Suprapubic skin (tissue), 4 donors: ENCODE results near the gene FPGS. TPM values are rescaled to one million over a fixed set of nuclear protein-coding genes. Genes with fewer than 3 reads are reported as not detected.

Experiments
- DNase-seq, 2 donors: peaks; one replicate each; pipeline ENCODE4 v3.0.0-alpha.2; 2019; ENCODE audit warnings: low spot score in 2 of 2
- H3K27ac ChIP-seq: fragments of 200-600 bp; sonication (generic); one replicate; pipeline ENCODE4 v1.5.1; 2019
- H3K27me3 ChIP-seq: fragments of 200-600 bp; sonication (generic); one replicate; pipeline ENCODE4 v1.5.1; 2019
- H3K36me3 ChIP-seq: fragments of 200-600 bp; sonication (generic); one replicate; pipeline ENCODE4 v1.5.1; 2019
- H3K4me1 ChIP-seq: fragments of 200-600 bp; sonication (generic); one replicate; pipeline ENCODE4 v1.5.1; 2019
- H3K4me3 ChIP-seq: fragments of 200-600 bp; sonication (generic); one replicate; pipeline ENCODE4 v1.5.1; 2019; ENCODE audit warnings: mild to moderate bottlenecking
- H3K9me3 ChIP-seq: fragments of 200-600 bp; sonication (generic); one replicate; pipeline ENCODE4 v1.5.1; 2019
- CTCF ChIP-seq, 2 donors: fragments of 200-600 bp in 1 of 2; fragments of 450-650 bp in 1 of 2; sonication (generic) in 1 of 2; IDR thresholded peaks; one replicate each; pipeline ENCODE4 v1.5.1; 2016 to 2019; ENCODE audit warnings: antibody characterized with exemption in 2 of 2, mild to moderate bottlenecking in 1 of 2, moderate library complexity in 1 of 2
- EP300 ChIP-seq: sonication (generic); formaldehyde crosslinking; IDR thresholded peaks from one replicate; pipeline ENCODE4 v1.6.1; 2017; ENCODE audit warnings: antibody characterized with exemption
- POLR2A ChIP-seq, 2 donors: fragments of 450-650 bp; IDR thresholded peaks; one replicate each; pipeline ENCODE4 v1.6.1; 2017; ENCODE audit warnings: antibody characterized with exemption in 2 of 2, mild to moderate bottlenecking in 2 of 2, moderate library complexity in 2 of 2
- POLR2AphosphoS5 ChIP-seq, 3 donors: sonication (generic); formaldehyde crosslinking; IDR thresholded peaks; one replicate each; pipeline ENCODE4 v1.6.1; 2017; ENCODE audit warnings: antibody characterized with exemption in 3 of 3
- WGBS: methylation state at CpG from one replicate; pipeline ENCODE4 v1.1.5; 2018; 5-methylcytosine and 5-hydroxymethylcytosine counted together
- total RNA-seq, 4 donors: library from RNA; depleted of rRNA; stranded (reverse); fragments of >200 nt; gene quantifications; one replicate each; pipeline ENCODE4 v1.1.0, GENCODE V29; 2016

FPGS gene
- total RNA-seq, 4 donors from 2014 or later: 22.9 to 50.3 (median 28.3) TPM

- DNase-seq: no peak
- H3K27ac ChIP-seq: no peak overlapping the region
- no peak overlapping the region for H3K4me3 ChIP-seq
- peaks cover 71% of the 10 kb centered on the region for H3K36me3 ChIP-seq
- H3K4me1 ChIP-seq: no peaks in the 10 kb centered on the region
- TF ChIP-seq EP300: no peak
- TF ChIP-seq POLR2AphosphoS5 (IDR thresholded peaks at IDR 0.05): no peak
- TF ChIP-seq POLR2A (IDR thresholded peaks at IDR 0.05): no peak
- TF ChIP-seq CTCF (IDR thresholded peaks at IDR 0.05): no peak
- 87% methylated on average over 14 of the region's 17 CpGs for WGBS
- no peaks in the 10 kb centered on the region for H3K27me3 ChIP-seq
- no peaks in the 10 kb centered on the region for H3K9me3 ChIP-seq
These were observed 15.3 kb downstream of the FPGS start for GRCh38 chr9:127817881-127818434.

- Histone ChIP-seq H3K27ac (no peak overlapping the region), H3K27me3 (no peaks in the 10 kb centered on the region), H3K36me3 (peaks cover 65% of the 10 kb centered on the region), H3K4me1 (no peaks in the 10 kb centered on the region), H3K4me3 (no peak overlapping the region), H3K9me3 (no peaks in the 10 kb centered on the region)
- WGBS: 97% methylated on average over 11 of the region's 11 CpGs
- no peak for DNase-seq
- TF ChIP-seq CTCF (IDR thresholded peaks at IDR 0.05) (no peak), POLR2AphosphoS5 (IDR thresholded peaks at IDR 0.05) (no peak), POLR2A (IDR thresholded peaks at IDR 0.05) (no peak), EP300 (no peak)
These were observed 15.9 kb downstream of the FPGS start for GRCh38 chr9:127818574-127818973.

- peaks cover 39% of the 10 kb centered on the region for H3K36me3 ChIP-seq
- no peak overlapping the region for H3K27ac ChIP-seq
- H3K4me3 ChIP-seq: no peak overlapping the region
- H3K27me3 ChIP-seq: no peaks in the 10 kb centered on the region
- TF ChIP-seq CTCF (IDR thresholded peaks at IDR 0.05): no peak
- H3K9me3 ChIP-seq: no peaks in the 10 kb centered on the region
- peaks cover 10% of the 10 kb centered on the region for H3K4me1 ChIP-seq
- no peak for DNase-seq
- WGBS: 64% methylated on average over 4 of the region's 4 CpGs
These were observed 19.4 kb downstream of the FPGS start for GRCh38 chr9:127822108-127822507.

- Histone ChIP-seq H3K36me3 (peaks cover 11% of the 10 kb centered on the region), H3K27me3 (no peaks in the 10 kb centered on the region), H3K9me3 (no peaks in the 10 kb centered on the region), H3K4me3 (no peak overlapping the region), H3K27ac (no peak overlapping the region), H3K4me1 (peaks cover 28% of the 10 kb centered on the region)
- TF ChIP-seq POLR2AphosphoS5 (IDR thresholded peaks at IDR 0.05): no peak
- no peak for TF ChIP-seq POLR2A (IDR thresholded peaks at IDR 0.05)
- TF ChIP-seq CTCF (IDR thresholded peaks at IDR 0.05): peak in 1 of 2 donors; percentile 32
- no peak for TF ChIP-seq EP300
- peak in 1 of 2 donors; percentile 79 for DNase-seq
- 69% methylated on average over 21 of the region's 42 CpGs for WGBS
These were observed 22.8 kb downstream of the FPGS start for GRCh38 chr9:127825319-127826051.

- 53% methylated on average over 3 of the region's 7 CpGs for WGBS
- DNase-seq: peak in 1 of 2 donors; percentile 62
- Histone ChIP-seq H3K4me1 (peaks cover 28% of the 10 kb centered on the region), H3K36me3 (peaks cover 11% of the 10 kb centered on the region), H3K27ac (no peak overlapping the region), H3K27me3 (no peaks in the 10 kb centered on the region), H3K9me3 (no peaks in the 10 kb centered on the region), H3K4me3 (no peak overlapping the region)
- TF ChIP-seq POLR2A (IDR thresholded peaks at IDR 0.05): no peak
- TF ChIP-seq POLR2AphosphoS5 (IDR thresholded peaks at IDR 0.05): no peak
- no peak for TF ChIP-seq EP300
- no peak for TF ChIP-seq CTCF (IDR thresholded peaks at IDR 0.05)
These were observed 23.7 kb downstream of the FPGS start for GRCh38 chr9:127826253-127826913.
